ENCODE measurements around the gene CTDSP2. TPM values are rescaled to one million over a fixed set of nuclear protein-coding genes. Genes with fewer than 3 reads are reported as not detected.

The CTDSP2 gene
- total RNA-seq, 4 donors from 2014 or later: 87.5 to 196 (median 128) TPM

DNA sequence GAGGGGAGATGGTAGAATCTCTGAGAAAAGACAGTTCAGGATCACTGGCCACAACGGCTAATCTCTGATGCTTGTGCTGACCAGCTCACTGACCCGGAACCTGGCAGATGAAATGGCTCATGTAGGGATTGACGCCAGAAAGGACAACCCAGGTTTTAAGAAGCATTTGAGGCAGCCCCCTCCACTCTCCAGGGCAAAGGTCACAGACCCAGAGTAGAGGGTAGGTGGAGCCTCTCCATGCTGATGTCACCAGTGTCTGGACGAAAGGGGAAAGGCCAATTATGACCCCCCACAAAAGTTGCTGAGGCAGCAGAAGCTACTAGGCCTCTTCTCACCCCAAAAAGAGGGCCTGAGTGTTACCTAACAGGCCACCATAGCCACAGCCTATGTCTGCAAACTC, 75.8 kb downstream of the CTDSP2 start:
- Histone ChIP-seq H3K27ac (no peak overlapping the region), H3K9me3 (no peaks in the 10 kb centered on the region), H3K4me3 (no peak overlapping the region), H3K27me3 (peaks cover 0 to 11% of the 10 kb centered on the region in 2 donors), H3K4me1 (peaks cover 0 to 23% (median 14%) of the 10 kb centered on the region in 4 donors), H3K36me3 (no peaks in the 10 kb centered on the region)
- no peak for DNase-seq
- TF ChIP-seq, protein P1, sequence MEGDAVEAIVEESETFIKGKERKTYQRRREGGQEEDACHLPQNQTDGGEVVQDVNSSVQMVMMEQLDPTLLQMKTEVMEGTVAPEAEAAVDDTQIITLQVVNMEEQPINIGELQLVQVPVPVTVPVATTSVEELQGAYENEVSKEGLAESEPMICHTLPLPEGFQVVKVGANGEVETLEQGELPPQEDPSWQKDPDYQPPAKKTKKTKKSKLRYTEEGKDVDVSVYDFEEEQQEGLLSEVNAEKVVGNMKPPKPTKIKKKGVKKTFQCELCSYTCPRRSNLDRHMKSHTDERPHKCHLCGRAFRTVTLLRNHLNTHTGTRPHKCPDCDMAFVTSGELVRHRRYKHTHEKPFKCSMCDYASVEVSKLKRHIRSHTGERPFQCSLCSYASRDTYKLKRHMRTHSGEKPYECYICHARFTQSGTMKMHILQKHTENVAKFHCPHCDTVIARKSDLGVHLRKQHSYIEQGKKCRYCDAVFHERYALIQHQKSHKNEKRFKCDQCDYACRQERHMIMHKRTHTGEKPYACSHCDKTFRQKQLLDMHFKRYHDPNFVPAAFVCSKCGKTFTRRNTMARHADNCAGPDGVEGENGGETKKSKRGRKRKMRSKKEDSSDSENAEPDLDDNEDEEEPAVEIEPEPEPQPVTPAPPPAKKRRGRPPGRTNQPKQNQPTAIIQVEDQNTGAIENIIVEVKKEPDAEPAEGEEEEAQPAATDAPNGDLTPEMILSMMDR (IDR thresholded peaks at IDR 0.05): no peak
- TF ChIP-seq POLR2A (IDR thresholded peaks at IDR 0.05): no peak

Small RNA genes lying within 50 kb of the gene (small RNA-seq; reads per million reads assigned to genes)
- gene MIR26A2: 0.94 to 2.9 reads per million in 2 donors
- 0 reads per million in 2 donors for gene RNU6-1083P

Other genes starting within 250 kb of the CTDSP2 start
- 10 to 100 TPM in 3 of 4 donors, 1 to 10 TPM in 1; 4.2 to 15.7 (median 11.5) TPM for gene DTX3, start 241.9 kb downstream of the CTDSP2 start, total RNA-seq
- 10 to 100 TPM in 2 of 4 donors, 1 to 10 TPM in 2; 5.1 to 44.6 (median 8.7) TPM for gene ARHGEF25, start 235.3 kb downstream of the CTDSP2 start, total RNA-seq
- gene B4GALNT1, start 213.5 kb downstream of the CTDSP2 start, total RNA-seq: under 1 TPM in 1 of 4 donors, not detected in 3; 0.40 TPM
- 100 to 1,000 TPM; 275 to 353 (median 292) TPM for gene OS9, start 152.6 kb downstream of the CTDSP2 start, total RNA-seq
- gene AGAP2, start 108.0 kb downstream of the CTDSP2 start, total RNA-seq: 1 to 10 TPM; 2.5 to 9.1 (median 3.1) TPM
- gene TSPAN31, start 101.7 kb downstream of the CTDSP2 start, total RNA-seq: 10 to 100 TPM; 45.7 to 65.7 (median 55.6) TPM
- gene CDK4, start 94.4 kb downstream of the CTDSP2 start, total RNA-seq: 10 to 100 TPM; 14.7 to 97.4 (median 28.8) TPM
- gene MARCHF9, start 91.6 kb downstream of the CTDSP2 start, total RNA-seq: 10 to 100 TPM in 2 of 4 donors, 1 to 10 TPM in 2; 7.4 to 17.2 (median 10.6) TPM
- gene CYP27B1, start 79.7 kb downstream of the CTDSP2 start, total RNA-seq: 1 to 10 TPM in 1 of 4 donors, not detected in 3; 1.7 TPM
- gene METTL1, start 74.6 kb downstream of the CTDSP2 start, total RNA-seq: 10 to 100 TPM in 1 of 4 donors, 1 to 10 TPM in 3; 1.2 to 26.4 (median 8.0) TPM
- gene EEF1AKMT3, start 74.1 kb downstream of the CTDSP2 start, total RNA-seq: 1 to 10 TPM; 1.4 to 7.4 (median 2.7) TPM
- 10 to 100 TPM in 3 of 4 donors, 1 to 10 TPM in 1; 9.4 to 21.2 (median 13.7) TPM for gene TSFM, start 63.9 kb downstream of the CTDSP2 start, total RNA-seq
- gene AVIL, start 28.0 kb downstream of the CTDSP2 start, total RNA-seq: 10 to 100 TPM; 12.4 to 20.8 (median 16.8) TPM
- 10 to 100 TPM in 2 of 4 donors, 1 to 10 TPM in 1, not detected in 1; 5.9 to 29.2 (median 12.5) TPM for gene ATP23, start 94.8 kb upstream of the CTDSP2 start, total RNA-seq